Epithelial cell of proximal tubule (primary cell): ENCODE measurements around the gene BPIFB6. TPM values are rescaled to one million over a fixed set of nuclear protein-coding genes. Genes with fewer than 3 reads are reported as not detected.

ENCODE experiments used
- DNase-seq: peaks from one replicate; pipeline ENCODE4 v3.0.0-alpha.2; 2011; ENCODE audit warnings: low read depth
- H3K4me3 ChIP-seq: 2 replicates; pipeline ENCODE4 v1.5.1; 2011; ENCODE audit warnings: low read depth, mild to moderate bottlenecking, low read length
- total RNA-seq: library from RNA; depleted of rRNA; stranded (reverse); fragments of >200 nt; gene quantifications from 2 replicates; pipeline ENCODE4 v1.2.3, GENCODE V29; 2015
- TF ChIP-seq, protein P1 (sequence below): conservative IDR thresholded peaks from 2 replicates; pipeline ENCODE4 v1.5.1; 2012; ENCODE audit warnings: low read depth, mild to moderate bottlenecking, low read length

The BPIFB6 gene
- total RNA-seq, 1 donor from 2014 or later: not detected

DNA sequence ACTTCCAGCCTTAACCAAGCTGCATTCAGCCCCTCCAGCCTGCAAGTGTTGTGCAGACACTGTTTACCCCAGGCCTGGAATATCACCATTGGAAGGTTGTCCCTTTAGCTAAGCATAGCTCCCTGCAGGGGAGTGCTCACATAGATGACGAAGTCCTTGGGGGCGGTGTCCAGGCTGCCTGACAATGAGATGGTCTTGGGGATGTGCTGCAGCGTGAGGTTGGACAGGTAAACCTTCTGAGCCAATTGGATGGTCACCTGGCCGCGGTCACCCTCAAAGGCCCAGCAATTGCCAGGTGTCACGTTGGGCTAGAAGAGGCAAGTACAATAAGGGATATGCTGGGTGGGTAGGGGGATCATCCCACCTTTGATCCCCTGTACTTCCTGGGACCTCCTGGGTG, 45.9 kb upstream of the BPIFB6 start:
- no peak overlapping the region for H3K4me3 ChIP-seq
- TF ChIP-seq, protein P1, sequence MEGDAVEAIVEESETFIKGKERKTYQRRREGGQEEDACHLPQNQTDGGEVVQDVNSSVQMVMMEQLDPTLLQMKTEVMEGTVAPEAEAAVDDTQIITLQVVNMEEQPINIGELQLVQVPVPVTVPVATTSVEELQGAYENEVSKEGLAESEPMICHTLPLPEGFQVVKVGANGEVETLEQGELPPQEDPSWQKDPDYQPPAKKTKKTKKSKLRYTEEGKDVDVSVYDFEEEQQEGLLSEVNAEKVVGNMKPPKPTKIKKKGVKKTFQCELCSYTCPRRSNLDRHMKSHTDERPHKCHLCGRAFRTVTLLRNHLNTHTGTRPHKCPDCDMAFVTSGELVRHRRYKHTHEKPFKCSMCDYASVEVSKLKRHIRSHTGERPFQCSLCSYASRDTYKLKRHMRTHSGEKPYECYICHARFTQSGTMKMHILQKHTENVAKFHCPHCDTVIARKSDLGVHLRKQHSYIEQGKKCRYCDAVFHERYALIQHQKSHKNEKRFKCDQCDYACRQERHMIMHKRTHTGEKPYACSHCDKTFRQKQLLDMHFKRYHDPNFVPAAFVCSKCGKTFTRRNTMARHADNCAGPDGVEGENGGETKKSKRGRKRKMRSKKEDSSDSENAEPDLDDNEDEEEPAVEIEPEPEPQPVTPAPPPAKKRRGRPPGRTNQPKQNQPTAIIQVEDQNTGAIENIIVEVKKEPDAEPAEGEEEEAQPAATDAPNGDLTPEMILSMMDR: no peak
- no peak for DNase-seq

DNA sequence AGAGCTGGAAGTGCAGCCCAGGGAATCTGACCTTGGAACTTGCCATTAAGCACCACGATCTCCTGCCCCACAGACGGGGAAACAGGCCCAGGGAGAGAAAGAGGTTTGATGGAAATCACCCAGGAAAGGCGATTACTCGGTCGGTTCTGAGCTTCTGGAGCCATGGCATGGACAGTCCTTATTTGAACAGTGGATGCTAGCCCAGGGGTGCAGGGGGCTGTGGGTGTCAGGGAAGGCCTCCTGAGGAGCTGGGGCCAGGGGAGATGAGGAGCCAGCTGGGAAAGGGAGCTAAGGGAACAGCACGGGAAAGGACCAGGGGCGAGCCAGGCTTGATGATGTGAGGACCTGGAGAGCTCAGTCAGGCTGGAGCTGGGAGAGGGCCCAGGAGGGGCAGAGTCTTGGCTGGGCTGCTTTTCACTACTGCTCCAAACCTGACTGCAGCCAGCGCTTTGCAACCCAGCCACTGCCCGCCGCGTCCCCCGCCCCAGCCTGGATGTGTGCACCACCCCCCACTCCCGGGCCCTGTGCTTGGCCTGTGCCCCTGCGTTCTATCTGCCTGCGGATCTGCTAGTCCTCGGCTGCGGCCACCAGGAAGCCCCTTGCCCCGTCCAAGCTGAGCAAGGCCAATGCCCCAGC, 45.0 kb upstream of the BPIFB6 start:
- DNase-seq: no peak

DNA sequence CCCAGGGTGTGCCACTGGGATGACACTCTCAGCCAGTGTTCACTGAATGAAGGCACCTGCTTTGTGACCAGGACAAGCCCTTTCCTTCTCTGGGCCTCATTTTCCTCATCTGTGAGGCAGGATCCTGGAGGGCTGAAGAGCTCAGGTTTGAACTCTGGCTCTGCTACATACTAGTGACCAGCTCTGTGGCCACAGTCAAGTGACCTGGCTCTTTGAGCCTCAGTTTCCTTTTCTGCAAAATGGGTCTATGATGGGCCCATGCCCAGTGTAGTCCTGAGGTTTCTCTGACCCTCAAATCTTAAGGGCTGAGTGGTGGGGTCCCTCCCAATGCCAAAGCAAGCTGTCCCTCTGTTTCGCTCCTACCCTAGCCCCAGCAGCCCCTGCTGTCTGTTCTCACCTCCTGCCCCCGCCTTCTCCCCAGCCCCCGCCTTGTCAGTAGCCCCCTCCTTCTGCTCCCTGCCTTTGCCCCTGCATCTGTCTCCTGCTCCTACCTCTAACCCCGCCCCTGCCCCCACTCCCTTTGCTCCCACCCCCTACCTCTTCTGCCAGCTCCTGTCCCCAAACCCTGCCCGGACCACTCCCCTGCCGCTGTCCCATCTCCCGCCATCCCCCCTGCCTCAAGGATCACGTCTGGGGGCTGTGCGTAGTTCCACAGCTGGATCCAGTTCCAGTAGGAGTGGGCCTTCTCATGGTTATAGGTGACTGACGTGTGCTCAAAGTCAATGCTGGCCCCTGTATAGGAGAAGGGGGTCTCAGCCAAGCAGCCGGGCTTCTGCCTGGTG, 44.2 kb upstream of the BPIFB6 start:
- no peak for DNase-seq
- no peak overlapping the region for H3K4me3 ChIP-seq
- TF ChIP-seq, protein P1: no peak

More for the DNA sequence above, 45.0 kb upstream of the BPIFB6 start:
- TF ChIP-seq, protein P1: no peak
- no peak overlapping the region for H3K4me3 ChIP-seq

DNA sequence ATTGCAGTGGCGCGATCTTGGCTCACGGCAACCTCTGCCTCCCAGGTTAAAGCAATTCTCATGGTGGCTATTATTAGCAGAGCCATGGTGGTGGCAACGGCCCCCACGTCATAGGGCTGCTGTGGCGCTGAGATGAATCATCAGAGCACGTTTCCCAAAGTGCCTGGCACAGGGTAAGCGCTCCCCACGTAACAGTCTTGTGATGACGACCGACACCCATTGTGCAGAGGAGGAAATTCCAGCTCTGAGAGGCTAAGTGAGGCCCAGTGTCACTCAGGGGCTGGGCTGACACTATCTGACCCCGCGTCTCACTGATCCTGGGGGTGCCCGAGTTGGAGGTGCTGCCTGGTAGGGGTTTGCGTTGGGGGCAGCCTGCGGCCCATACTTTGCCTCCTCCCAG, 43.4 kb upstream of the BPIFB6 start:
- DNase-seq: no peak
- TF ChIP-seq, protein P1: no peak
- no peak overlapping the region for H3K4me3 ChIP-seq

DNA sequence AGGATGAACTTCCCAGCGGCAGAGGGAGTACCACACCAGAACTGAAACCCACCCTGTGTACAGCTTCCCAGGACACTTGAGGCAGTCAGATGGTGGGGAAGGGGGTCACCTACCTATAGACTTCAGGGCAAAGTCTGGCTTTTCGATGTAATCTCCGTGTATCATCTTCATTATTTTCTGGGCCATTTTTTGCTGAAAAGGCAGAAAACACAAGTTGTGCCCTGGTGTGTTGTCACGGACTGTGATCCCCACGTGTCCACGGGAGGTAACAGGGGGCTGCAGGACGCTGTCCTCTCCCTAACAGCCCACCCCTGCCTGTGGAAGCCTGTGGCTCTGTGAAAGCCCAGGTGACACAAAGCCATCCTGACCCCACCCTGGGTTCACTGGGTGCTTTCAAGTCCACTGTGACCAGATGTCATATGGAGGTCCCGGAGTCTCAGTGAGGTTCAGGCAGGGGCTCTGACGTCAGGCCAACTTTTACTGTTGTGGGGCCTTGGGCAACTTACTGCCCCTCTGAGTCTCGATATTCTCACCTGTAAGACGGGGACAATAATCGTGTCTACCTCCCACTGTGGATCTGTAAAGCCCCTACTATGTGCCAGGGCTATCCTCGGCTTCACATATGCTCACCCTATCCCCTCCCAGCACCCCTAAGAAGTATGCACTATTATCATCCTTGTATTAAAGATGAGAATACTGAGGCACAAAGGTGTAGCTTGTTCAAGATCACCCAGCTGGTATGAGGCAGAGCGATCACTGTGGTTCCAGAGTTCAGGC, 41.8 kb upstream of the BPIFB6 start:
- no peak overlapping the region for H3K4me3 ChIP-seq
- TF ChIP-seq, protein P1: no peak
- no peak for DNase-seq

DNA sequence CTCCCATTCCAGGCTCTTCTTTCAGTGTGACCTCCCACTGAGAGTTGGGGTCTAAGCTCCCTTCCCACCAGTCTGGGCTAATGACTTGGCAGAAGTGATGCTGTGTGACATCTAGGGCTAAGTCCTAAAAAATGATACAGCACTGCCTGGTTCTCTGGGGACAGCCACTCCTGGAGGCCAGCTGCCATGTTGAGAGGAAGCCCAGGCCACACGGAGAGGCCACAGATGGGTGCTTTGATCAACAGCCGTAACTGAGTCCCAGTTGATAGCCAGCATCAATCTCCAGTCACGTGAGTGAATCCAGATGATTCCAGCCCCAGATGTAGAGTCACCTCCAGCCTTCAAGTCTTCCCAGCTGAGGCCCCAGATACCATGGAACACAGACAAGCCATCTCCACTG, 41.0 kb upstream of the BPIFB6 start:
- TF ChIP-seq, protein P1: no peak
- H3K4me3 ChIP-seq: no peak overlapping the region
- DNase-seq: no peak
